ENCODE measurements around the gene USP2.

DNA sequence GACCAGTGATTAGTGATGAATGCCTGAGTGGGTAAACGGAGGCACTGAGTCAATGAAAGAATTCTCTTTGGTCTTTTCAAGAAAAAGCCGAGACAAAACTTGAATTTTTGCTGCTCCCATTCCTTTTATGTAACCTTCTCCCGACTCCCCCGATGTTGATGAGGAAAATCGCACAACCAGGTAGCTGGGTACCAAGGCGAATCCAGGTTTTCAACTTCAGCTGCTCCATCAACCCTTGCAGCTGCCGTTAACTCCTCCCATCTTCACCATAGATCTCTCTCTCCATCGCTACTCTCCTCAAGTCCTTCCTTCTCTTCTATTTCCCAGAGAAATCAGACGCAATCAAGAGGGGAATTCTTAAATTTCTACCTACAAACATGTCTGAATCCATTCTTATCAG lies 611 bp upstream of the USP2 start:
- TF ChIP-seq CTCF (IDR thresholded peaks at IDR 0.05; ENCODE audit: insufficient read depth, low read length) (no peak), POLR2AphosphoS5 (IDR thresholded peaks at IDR 0.05; ENCODE audit: low read depth) (no peak), GABPA (IDR thresholded peaks at IDR 0.05; ENCODE audit: low read depth) (no peak)
- TF ChIP-seq, protein P1, sequence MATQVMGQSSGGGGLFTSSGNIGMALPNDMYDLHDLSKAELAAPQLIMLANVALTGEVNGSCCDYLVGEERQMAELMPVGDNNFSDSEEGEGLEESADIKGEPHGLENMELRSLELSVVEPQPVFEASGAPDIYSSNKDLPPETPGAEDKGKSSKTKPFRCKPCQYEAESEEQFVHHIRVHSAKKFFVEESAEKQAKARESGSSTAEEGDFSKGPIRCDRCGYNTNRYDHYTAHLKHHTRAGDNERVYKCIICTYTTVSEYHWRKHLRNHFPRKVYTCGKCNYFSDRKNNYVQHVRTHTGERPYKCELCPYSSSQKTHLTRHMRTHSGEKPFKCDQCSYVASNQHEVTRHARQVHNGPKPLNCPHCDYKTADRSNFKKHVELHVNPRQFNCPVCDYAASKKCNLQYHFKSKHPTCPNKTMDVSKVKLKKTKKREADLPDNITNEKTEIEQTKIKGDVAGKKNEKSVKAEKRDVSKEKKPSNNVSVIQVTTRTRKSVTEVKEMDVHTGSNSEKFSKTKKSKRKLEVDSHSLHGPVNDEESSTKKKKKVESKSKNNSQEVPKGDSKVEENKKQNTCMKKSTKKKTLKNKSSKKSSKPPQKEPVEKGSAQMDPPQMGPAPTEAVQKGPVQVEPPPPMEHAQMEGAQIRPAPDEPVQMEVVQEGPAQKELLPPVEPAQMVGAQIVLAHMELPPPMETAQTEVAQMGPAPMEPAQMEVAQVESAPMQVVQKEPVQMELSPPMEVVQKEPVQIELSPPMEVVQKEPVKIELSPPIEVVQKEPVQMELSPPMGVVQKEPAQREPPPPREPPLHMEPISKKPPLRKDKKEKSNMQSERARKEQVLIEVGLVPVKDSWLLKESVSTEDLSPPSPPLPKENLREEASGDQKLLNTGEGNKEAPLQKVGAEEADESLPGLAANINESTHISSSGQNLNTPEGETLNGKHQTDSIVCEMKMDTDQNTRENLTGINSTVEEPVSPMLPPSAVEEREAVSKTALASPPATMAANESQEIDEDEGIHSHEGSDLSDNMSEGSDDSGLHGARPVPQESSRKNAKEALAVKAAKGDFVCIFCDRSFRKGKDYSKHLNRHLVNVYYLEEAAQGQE (IDR thresholded peaks at IDR 0.05; ENCODE audit: insufficient replicate concordance, low read depth), result no peak

Data from HL-60 (cell line).